ENCODE data around the gene EGFR.

DNA sequence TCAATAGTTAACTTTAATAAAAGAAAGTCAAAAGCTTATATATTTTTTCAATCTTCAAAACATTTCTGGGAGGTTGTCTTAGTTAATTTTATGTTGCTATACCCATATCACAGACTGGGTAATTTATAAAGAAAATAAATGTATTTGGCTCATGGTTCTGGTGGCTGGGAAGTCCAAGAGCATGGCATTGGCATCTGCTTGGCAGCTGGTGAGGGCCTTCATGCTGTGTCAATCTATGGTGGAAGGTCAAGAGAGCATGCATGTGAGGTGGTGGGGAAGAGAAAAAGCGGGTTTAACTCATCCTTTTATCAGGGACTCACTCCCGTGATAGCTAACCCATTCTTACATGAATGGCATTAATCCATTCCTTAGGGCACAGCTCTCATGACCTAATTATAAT, 119.8 kb downstream of the EGFR start:
- TF ChIP-seq, protein P1, sequence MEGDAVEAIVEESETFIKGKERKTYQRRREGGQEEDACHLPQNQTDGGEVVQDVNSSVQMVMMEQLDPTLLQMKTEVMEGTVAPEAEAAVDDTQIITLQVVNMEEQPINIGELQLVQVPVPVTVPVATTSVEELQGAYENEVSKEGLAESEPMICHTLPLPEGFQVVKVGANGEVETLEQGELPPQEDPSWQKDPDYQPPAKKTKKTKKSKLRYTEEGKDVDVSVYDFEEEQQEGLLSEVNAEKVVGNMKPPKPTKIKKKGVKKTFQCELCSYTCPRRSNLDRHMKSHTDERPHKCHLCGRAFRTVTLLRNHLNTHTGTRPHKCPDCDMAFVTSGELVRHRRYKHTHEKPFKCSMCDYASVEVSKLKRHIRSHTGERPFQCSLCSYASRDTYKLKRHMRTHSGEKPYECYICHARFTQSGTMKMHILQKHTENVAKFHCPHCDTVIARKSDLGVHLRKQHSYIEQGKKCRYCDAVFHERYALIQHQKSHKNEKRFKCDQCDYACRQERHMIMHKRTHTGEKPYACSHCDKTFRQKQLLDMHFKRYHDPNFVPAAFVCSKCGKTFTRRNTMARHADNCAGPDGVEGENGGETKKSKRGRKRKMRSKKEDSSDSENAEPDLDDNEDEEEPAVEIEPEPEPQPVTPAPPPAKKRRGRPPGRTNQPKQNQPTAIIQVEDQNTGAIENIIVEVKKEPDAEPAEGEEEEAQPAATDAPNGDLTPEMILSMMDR (conservative IDR thresholded peaks at IDR 0.05; ENCODE audit: low read length): no peak
- no peak for TF ChIP-seq EZH2phosphoT487 (IDR thresholded peaks at IDR 0.05; ENCODE audit: borderline replicate concordance)

Data from Loucy (cell line).